Glomerular visceral epithelial cell (primary cell): ENCODE measurements around the gene ASCC1.

Source experiments
- DNase-seq: peaks from one replicate; pipeline ENCODE4 v3.0.0-alpha.2; 2016; ENCODE audit errors: extremely low spot score

The ASCC1 gene

GRCh38 chr10:72098301-72098835 lies 117.7 kb downstream of the ASCC1 start:
- no peak for DNase-seq

- DNase-seq, result peak; percentile 61
These were observed 118.4 kb downstream of the ASCC1 start for GRCh38 chr10:72097448-72098300.

GRCh38 chr10:72096115-72097000 lies 119.7 kb downstream of the ASCC1 start:
- no peak for DNase-seq

- no peak for DNase-seq
These were observed 120.9 kb downstream of the ASCC1 start for GRCh38 chr10:72095195-72095594.

GRCh38 chr10:72094574-72094973 lies 121.5 kb downstream of the ASCC1 start:
- DNase-seq, result no peak

- DNase-seq, result no peak
These were observed 122.6 kb downstream of the ASCC1 start for GRCh38 chr10:72093450-72093849.

- DNase-seq, result no peak
These were observed 123.1 kb downstream of the ASCC1 start for GRCh38 chr10:72092987-72093386.

- DNase-seq, result no peak
These were observed 123.7 kb downstream of the ASCC1 start for GRCh38 chr10:72092171-72092924.

GRCh38 chr10:72090326-72090725 lies 125.8 kb downstream of the ASCC1 start:
- DNase-seq, result no peak

GRCh38 chr10:72089618-72090017 lies 126.5 kb downstream of the ASCC1 start:
- no peak for DNase-seq

GRCh38 chr10:72088889-72089575 lies 127.0 kb downstream of the ASCC1 start:
- no peak for DNase-seq

GRCh38 chr10:72087969-72088888 lies 127.8 kb downstream of the ASCC1 start, which contains the start of gene SPOCK2:
SPOCK2 (minus strand) TSS chr10:72088551; CDS start chr10:72088328, 223 bp downstream.
- DNase-seq, result no peak

- DNase-seq, result no peak
These were observed 128.6 kb downstream of the ASCC1 start for GRCh38 chr10:72087392-72087968.

GRCh38 chr10:72086466-72087391 lies 129.3 kb downstream of the ASCC1 start:
- DNase-seq, result no peak

- DNase-seq, result no peak
These were observed 130.1 kb downstream of the ASCC1 start for GRCh38 chr10:72085864-72086465.

- no peak for DNase-seq
These were observed 130.9 kb downstream of the ASCC1 start for GRCh38 chr10:72085166-72085565.

- no peak for DNase-seq
These were observed 132.2 kb downstream of the ASCC1 start for GRCh38 chr10:72083790-72084459.
